K562 (cell line): ENCODE measurements around the gene TMEM179. TPM values are rescaled to one million over a fixed set of nuclear protein-coding genes. Genes with fewer than 3 reads are reported as not detected.
A peak's percentile ranks its signal among the peaks of the same experiment; 100 is the strongest.

Experiments used
- E2F4 ChIP-seq: sonication (generic); formaldehyde crosslinking; IDR thresholded peaks from 2 replicates; pipeline ENCODE4 v1.8.0; 2022; ENCODE audit warnings: mild to moderate bottlenecking, low read depth, missing genetic modification reagents
- MLLT1 ChIP-seq, 2 experiments: fragments of 450-650 bp; IDR thresholded peaks; 2 replicates each; pipeline ENCODE4 v1.6.1; 2016
- MTA1 ChIP-seq: fragments of 450-650 bp; IDR thresholded peaks from 2 replicates; pipeline ENCODE4 v1.6.1; 2017; ENCODE audit warnings: borderline replicate concordance
- PRMT5 ChIP-seq: sonication (generic); formaldehyde crosslinking; IDR thresholded peaks from 2 replicates; pipeline ENCODE4 v1.5.0; 2020; ENCODE audit warnings: missing genetic modification reagents
- PTRF ChIP-seq: fragments of 450-650 bp; IDR thresholded peaks from 2 replicates; pipeline ENCODE4 v1.6.1; 2016; ENCODE audit warnings: mild to moderate bottlenecking, missing genetic modification characterization, missing compliant biosample characterization
- REST ChIP-seq, 2 experiments: fragments of 450-650 bp; formaldehyde crosslinking in 1 of 2; IDR thresholded peaks; 2 replicates each; pipeline versions ENCODE4 v1.4.0 to v1.6.1; 2014 to 2020; ENCODE audit warnings: mild to moderate bottlenecking in 2 of 2, borderline replicate concordance in 1 of 2, low read depth in 1 of 2
- THAP12 ChIP-seq: fragments of 250-450 bp; sonication (Bioruptor Pico); IDR thresholded peaks from 2 replicates; pipeline ENCODE4 v1.9.0; 2021; ENCODE audit warnings: mild to moderate bottlenecking, inconsistent platforms
- ZNF232 ChIP-seq: sonication (generic); formaldehyde crosslinking; IDR thresholded peaks from 2 replicates; pipeline ENCODE4 v1.8.0; 2022; ENCODE audit warnings: mild to moderate bottlenecking, missing genetic modification reagents
- ZNF511 ChIP-seq: sonication (generic); formaldehyde crosslinking; IDR thresholded peaks from 2 replicates; pipeline ENCODE4 v1.8.0; 2022; ENCODE audit warnings: mild to moderate bottlenecking, missing genetic modification reagents
- polyA plus RNA-seq, 8 experiments: library from polyadenylated mRNA; depleted of rRNA in 4 of 8; stranded (reverse) in 5 of 8; unstranded in 3 of 8; fragments of >200 nt; fragmentation: Nextera tagmentation in 2 of 8; fragmentation: Illumina TruSeq in 1 of 8; extraction: Ambion mirVana in 2 of 8; extraction: Trizol in 1 of 8; gene quantifications; 2 replicates each; pipeline versions ENCODE4 v1.2.1 to v1.2.3, GENCODE V29; 2011 to 2014; ENCODE audit warnings: inconsistent platforms in 1 of 8, missing spikeins in 1 of 8
- total RNA-seq, 7 experiments: library from RNA; depleted of rRNA in 6 of 7; stranded (reverse); fragments of >200 nt in 6 of 7; fragmentation: Illumina TruSeq in 2 of 7; extraction: Trizol in 2 of 7; gene quantifications; 2 replicates each; pipeline versions ENCODE4 v1.2.1 to v1.2.3, GENCODE V29; 2011 to 2021; ENCODE audit warnings: low replicate concordance in 1 of 7

Gene TMEM179
- total and polyA plus RNA-seq, 9 of the 15 experiments (the other 6 are each of a cell fraction or from before 2014, with no cell fraction given): not detected

- 0 out of 2 replicates have a peak, but pooled peaks have one; percentile 26 for TF ChIP-seq ZNF232
- TF ChIP-seq PTRF: no peak
- no peak for TF ChIP-seq MTA1
- no peak for TF ChIP-seq MLLT1 (IDR thresholded peaks at IDR 0.05)
- peak; percentile 91 for TF ChIP-seq ZNF511 (CRISPR knock-in tag)
- peak; percentile 74; the same call in 1 of the 2 replicates for TF ChIP-seq E2F4
- peak; percentile 99 for TF ChIP-seq REST (IDR thresholded peaks at IDR 0.05; ENCODE audit: borderline replicate concordance)
- TF ChIP-seq REST (CRISPR knock-in tag; IDR thresholded peaks at IDR 0.05; ENCODE audit: low read depth): peak; percentile 97
- TF ChIP-seq THAP12 (CRISPR knock-in tag): no peak
- peak; percentile 67; the same call in 1 of the 2 replicates for TF ChIP-seq PRMT5 (CRISPR knock-in tag)
Observed at GRCh38 chr14:104604458-104605449, at the start of gene TMEM179 (continued).
